H1 (cell line): ENCODE results near the gene NGFR. TPM values are rescaled to one million over a fixed set of nuclear protein-coding genes. Genes with fewer than 3 reads are reported as not detected.

ENCODE experiments used
- CTCF ChIA-PET: fragments of 300-600 bp; sonication (Branson Sonifier 250); formaldehyde crosslinking; loops from one replicate; lab custom pipeline; 2021; ENCODE audit not compliant: partially characterized antibody; lab: Charles Lee
- POLR2A ChIA-PET: fragments of 300-600 bp; sonication (Branson Sonifier 250); formaldehyde crosslinking; loops from one replicate; lab custom pipeline; 2021; ENCODE audit warnings: inconsistent platforms; ENCODE audit not compliant: partially characterized antibody; lab: Charles Lee
- DNase-seq, 2 experiments: peaks; one replicate each; pipeline versions ENCODE4 v3.0.0 to v3.0.0-alpha.2; 2010 to 2022; ENCODE audit warnings: low spot score in 2 of 2, low read depth in 1 of 2, mixed read lengths in 1 of 2
- FAIRE-seq: peaks from 2 replicates; lab custom pipeline; 2011; peaks lifted over from hg19 to GRCh38; lab: Jason Lieb, UNC
- H2AFZ ChIP-seq: 2 replicates; pipeline ENCODE4 v1.8.1; 2012; ENCODE audit warnings: low read length, inconsistent platforms
- H2AK5ac ChIP-seq: 2 replicates; pipeline ENCODE4 v1.6.1; 2013; ENCODE audit warnings: low read depth, low read length
- H2BK120ac ChIP-seq: replicated peaks from 2 replicates; pipeline ENCODE3; 2013; ENCODE audit warnings: low read depth, low read length, inconsistent platforms
- H2BK12ac ChIP-seq: 2 replicates; pipeline ENCODE4 v1.6.1; 2013; ENCODE audit warnings: low read depth, low read length
- H2BK15ac ChIP-seq: 2 replicates; pipeline ENCODE4 v1.6.1; 2013; ENCODE audit warnings: low read length
- H2BK20ac ChIP-seq: 2 replicates; pipeline ENCODE4 v1.6.1; 2013; ENCODE audit warnings: low read length
- H2BK5ac ChIP-seq: 2 replicates; pipeline ENCODE4 v1.6.1; 2013; ENCODE audit warnings: low read depth, low read length
- H3K14ac ChIP-seq: 2 replicates; pipeline ENCODE4 v1.6.1; 2013; ENCODE audit warnings: inconsistent platforms; ENCODE audit not compliant: insufficient read length
- H3K18ac ChIP-seq: 2 replicates; pipeline ENCODE4 v1.6.1; 2013; ENCODE audit warnings: low read length; ENCODE audit errors: extremely low read depth
- H3K23ac ChIP-seq: 2 replicates; pipeline ENCODE4 v1.6.1; 2013; ENCODE audit warnings: inconsistent platforms; ENCODE audit not compliant: insufficient read length
- H3K23me2 ChIP-seq: 2 replicates; pipeline ENCODE4 v1.6.1; 2013; ENCODE audit warnings: low read depth, low read length
- H3K27ac ChIP-seq: 2 replicates; pipeline ENCODE4 v1.6.1; 2011; ENCODE audit warnings: low read depth, low read length, inconsistent platforms
- H3K27me3 ChIP-seq, 4 experiments: replicated peaks in 1 of 4; 1 replicate in 1 of 4; 2 replicates in 3 of 4; pipeline versions ENCODE4 v1.6.1 to v1.8.1; 2011 to 2013; ENCODE audit warnings: low read length in 3 of 4, mild to moderate bottlenecking in 3 of 4, inconsistent platforms in 2 of 4, mixed read lengths in 2 of 4, moderate library complexity in 1 of 4; ENCODE audit not compliant: control insufficient read depth in 3 of 4, insufficient read depth in 3 of 4; ENCODE audit errors: extremely low read depth in 1 of 4
- H3K36me3 ChIP-seq, 4 experiments: 2 replicates each; pipeline versions ENCODE4 v1.6.1 to v1.8.1; 2011 to 2013; ENCODE audit warnings: mild to moderate bottlenecking in 4 of 4, low read length in 3 of 4, moderate library complexity in 2 of 4, control low read depth in 1 of 4, inconsistent platforms in 1 of 4; ENCODE audit not compliant: insufficient read depth in 4 of 4, control insufficient read depth in 2 of 4
- H3K4ac ChIP-seq: replicated peaks from 2 replicates; pipeline ENCODE3; 2013; ENCODE audit warnings: low read length, low read depth, mixed read lengths, inconsistent platforms; ENCODE audit not compliant: insufficient read length
- H3K4me1 ChIP-seq, 4 experiments: replicated peaks in 1 of 4; 1 replicate in 1 of 4; 2 replicates in 3 of 4; pipeline versions ENCODE4 v1.6.1 to v1.8.1; 2011 to 2013; ENCODE audit warnings: low read length in 3 of 4, inconsistent platforms in 2 of 4, mixed read lengths in 1 of 4; ENCODE audit not compliant: insufficient read depth in 4 of 4, control insufficient read depth in 3 of 4
- H3K4me2 ChIP-seq, 2 experiments: 2 replicates each; pipeline versions ENCODE4 v1.6.1 to v1.8.1; 2011 to 2013; ENCODE audit warnings: low read depth in 2 of 2, low read length in 2 of 2, control low read depth in 1 of 2, inconsistent platforms in 1 of 2, mild to moderate bottlenecking in 1 of 2; ENCODE audit not compliant: insufficient read depth in 1 of 2
- H3K4me3 ChIP-seq, 4 experiments: fragments of 200-600, 300-600 bp in 1 of 4; sonication (generic), shearing (Covaris generic), sonication (Bioruptor Twin) in 1 of 4; 2 replicates each; pipeline versions ENCODE4 v1.5.1 to v1.8.1; 2011 to 2016; ENCODE audit warnings: low read length in 4 of 4, low read depth in 3 of 4, control low read depth in 2 of 4, inconsistent platforms in 2 of 4, mild to moderate bottlenecking in 2 of 4, mixed read lengths in 1 of 4, moderate library complexity in 1 of 4; ENCODE audit not compliant: insufficient read depth in 2 of 4; ENCODE audit errors: extremely low read depth in 1 of 4
- H3K56ac ChIP-seq: replicated peaks from 2 replicates; pipeline ENCODE3; 2013; ENCODE audit warnings: low read depth, mild to moderate bottlenecking, mixed read lengths, low read length, inconsistent platforms; ENCODE audit not compliant: insufficient read length
- H3K79me1 ChIP-seq: 2 replicates; pipeline ENCODE4 v1.6.1; 2013; ENCODE audit warnings: low read depth, low read length, control low read depth
- H3K79me2 ChIP-seq, 2 experiments: 2 replicates each; pipeline versions ENCODE4 v1.6.1 to v1.8.1; 2012 to 2013; ENCODE audit warnings: low read length in 2 of 2, mild to moderate bottlenecking in 2 of 2, inconsistent platforms in 1 of 2; ENCODE audit not compliant: insufficient read depth in 2 of 2, control insufficient read depth in 1 of 2
- H3K9ac ChIP-seq, 4 experiments: replicated peaks in 1 of 4; 1 replicate in 1 of 4; 2 replicates in 3 of 4; pipeline versions ENCODE4 v1.6.1 to v1.8.1; 2011 to 2013; ENCODE audit warnings: low read depth in 3 of 4, low read length in 3 of 4, control low read depth in 2 of 4, mild to moderate bottlenecking in 2 of 4, moderate library complexity in 2 of 4, inconsistent platforms in 1 of 4; ENCODE audit errors: extremely low read depth in 1 of 4
- H3K9me3 ChIP-seq, 2 experiments: 2 replicates each; pipeline versions ENCODE4 v1.6.1 to v1.8.1; 2012 to 2013; ENCODE audit warnings: mild to moderate bottlenecking in 2 of 2, moderate library complexity in 2 of 2, control low read depth in 1 of 2, inconsistent platforms in 1 of 2, low read depth in 1 of 2, low read length in 1 of 2, mixed read lengths in 1 of 2; ENCODE audit not compliant: insufficient read depth in 2 of 2
- H4K20me1 ChIP-seq, 2 experiments: replicated peaks in 1 of 2; 2 replicates each; pipeline versions ENCODE3 to v1.8.1; 2011 to 2013; ENCODE audit warnings: inconsistent platforms in 2 of 2, low read length in 2 of 2, mild to moderate bottlenecking in 1 of 2; ENCODE audit not compliant: insufficient read depth in 2 of 2, control insufficient read depth in 1 of 2
- H4K5ac ChIP-seq: 2 replicates; pipeline ENCODE4 v1.6.1; 2013; ENCODE audit warnings: low read length, low read depth, mixed read lengths, inconsistent platforms; ENCODE audit not compliant: insufficient read length
- H4K8ac ChIP-seq: 2 replicates; pipeline ENCODE4 v1.8.0; 2013; ENCODE audit warnings: mild to moderate bottlenecking, moderate library complexity, low read length, inconsistent platforms; ENCODE audit not compliant: insufficient read depth; ENCODE audit errors: extremely low read depth
- H4K91ac ChIP-seq: replicated peaks from 2 replicates; pipeline ENCODE3; 2013; ENCODE audit warnings: low read length, mixed read lengths, inconsistent platforms; ENCODE audit not compliant: insufficient read length
- CBX8 ChIP-seq: fragments of 300-800, 300-1000 bp; sonication (generic); IDR thresholded peaks from 2 replicates; pipeline ENCODE4 v1.7.1; 2016; ENCODE audit warnings: low read depth, low read length, borderline replicate concordance
- CTBP2 ChIP-seq: IDR thresholded peaks from 2 replicates; pipeline ENCODE4 v1.7.0; 2011; ENCODE audit warnings: borderline replicate concordance, mild to moderate bottlenecking, moderate library complexity, mixed read lengths, low read length; ENCODE audit not compliant: insufficient read depth, insufficient read length
- KDM4A ChIP-seq: IDR thresholded peaks from one replicate; pipeline ENCODE4 v1.7.1; 2012; ENCODE audit warnings: low read depth, mild to moderate bottlenecking, moderate library complexity, low read length, inconsistent platforms; ENCODE audit not compliant: severe bottlenecking
- TBP ChIP-seq: IDR thresholded peaks from 2 replicates; pipeline ENCODE4 v1.6.1; 2011; ENCODE audit warnings: low read depth, low read length, improper control_type of control experiment
- WGBS, 2 experiments: shearing (Covaris generic) in 1 of 2; methylation state at CpG; one replicate each; pipeline versions ENCODE4 v1.1.6 to v1.1.7; 2013 to 2015; ENCODE audit warnings: low lambda C conversion rate in 2 of 2, mixed read lengths in 2 of 2, inconsistent platforms in 1 of 2, low coverage in 1 of 2, missing lambda C conversion rate in 1 of 2; ENCODE audit not compliant: insufficient replicate concordance in 2 of 2, insufficient coverage in 1 of 2, insufficient read length in 1 of 2; ENCODE audit errors: extremely low coverage in 1 of 2, missing lambda C conversion rate in 1 of 2; 5-methylcytosine and 5-hydroxymethylcytosine counted together
- polyA plus RNA-seq, 7 experiments: library from polyadenylated mRNA; depleted of rRNA in 3 of 7; stranded (reverse) in 5 of 7; unstranded in 2 of 7; fragments of >200 nt in 5 of 7; fragments of 200-250 nt in 2 of 7; gene quantifications; 1 replicate in 5 of 7; 2 replicates in 1 of 7; 4 replicates in 1 of 7; pipeline versions ENCODE4 v1.2.1 to v1.2.3, GENCODE V29; 2011 to 2013; ENCODE audit warnings: missing spikeins in 2 of 7, mixed read lengths in 2 of 7
- total RNA-seq: library from RNA; stranded (reverse); fragmentation: NEBNext Ultra II Directional; extraction: Animal tissue kit (Norgen Biotek cat#: 25700); gene quantifications from 2 replicates; pipeline ENCODE4 v1.2.1, GENCODE V29; 2021
- TF ChIP-seq, protein P1 (sequence below): IDR thresholded peaks from 2 replicates; pipeline ENCODE4 v1.6.1; 2012; ENCODE audit warnings: inconsistent platforms
- TF ChIP-seq, protein P2 (sequence below): IDR thresholded peaks from 2 replicates; pipeline ENCODE4 v1.6.1; 2012; ENCODE audit warnings: inconsistent platforms
- TF ChIP-seq, protein P3 (sequence below), 3 experiments: IDR thresholded peaks; 1 replicate in 2 of 3; 2 replicates in 1 of 3; pipeline versions ENCODE4 v1.5.1 to v1.6.1; 2011; ENCODE audit warnings: low read length in 3 of 3, mild to moderate bottlenecking in 3 of 3, inconsistent platforms in 2 of 3, low read depth in 1 of 3, moderate library complexity in 1 of 3; ENCODE audit not compliant: insufficient read depth in 1 of 3; ENCODE audit errors: control extremely low read depth in 1 of 3

Gene NGFR
- total and polyA plus RNA-seq, 2 of the 8 experiments (the other 6 are each of a cell fraction or from before 2014, with no cell fraction given), result 8.1 to 10.3 TPM

DNA sequence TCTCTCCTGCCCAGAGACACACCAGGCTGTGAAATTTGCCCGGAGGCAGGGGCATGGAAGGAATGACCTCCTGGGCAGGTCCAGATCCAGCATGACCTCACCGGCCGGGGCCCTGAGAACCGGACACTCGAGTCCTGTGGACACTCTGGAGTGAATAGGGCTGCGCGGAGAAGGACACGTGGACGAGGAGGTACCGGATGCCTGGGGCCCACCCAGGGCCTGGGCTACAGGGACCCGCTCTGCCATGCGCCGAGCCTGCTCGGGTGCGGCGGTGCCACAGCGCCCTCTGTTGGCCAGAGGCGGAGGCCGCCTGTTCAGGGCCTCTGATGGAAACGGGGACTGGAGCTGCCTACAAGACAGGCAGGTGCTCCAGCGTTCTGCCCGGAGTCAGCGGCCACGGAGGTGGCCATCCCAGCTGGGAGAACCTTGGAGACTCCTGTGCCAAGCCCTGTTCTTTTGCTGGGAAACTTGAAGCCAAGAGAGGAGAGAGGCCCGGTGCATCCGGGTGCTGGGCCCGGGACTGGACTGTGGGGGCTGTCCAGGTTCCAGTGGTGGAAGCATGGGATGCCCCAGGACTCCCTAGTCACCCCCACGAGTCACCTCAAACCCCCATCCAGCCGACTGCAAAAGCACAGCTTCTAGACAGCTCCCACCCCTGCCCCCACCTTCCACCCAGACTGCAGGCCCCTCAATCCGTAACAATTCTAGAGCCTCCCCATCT is 61.3 kb downstream of the NGFR start:
- H4K20me1 ChIP-seq, result no peaks in the 10 kb centered on the region
- H3K4me3 ChIP-seq, result peak overlapping the region in 1 of 4 experiments; percentile 15; a peak in 1 of 8 replicates
- FAIRE-seq, result no peak
- H3K14ac ChIP-seq, result no peak overlapping the region
- ChIA-PET CTCF (interaction anchor here (0.6 to 16.4 kb wide), 62 partner anchors 10 to 445 kb away, joined by 3 to 228 read pairs (median 6); partner anchors contain the start of genes NGFR, NXPH3, PHB1 and PHOSPHO1), POLR2A (interaction anchor here (0.6 to 1.4 kb wide), 4 partner anchors 10 to 148 kb away, joined by 3 to 5 read pairs (median 4); partner anchors contain the start of gene NGFR)
- H3K36me3 ChIP-seq, result no peaks in the 10 kb centered on the region
- no peak overlapping the region for H2BK5ac ChIP-seq
- H3K27ac ChIP-seq, result no peak overlapping the region
- H2AFZ ChIP-seq, result peak overlapping the region; percentile 98
- no peaks in the 10 kb centered on the region for H3K79me2 ChIP-seq
- H2BK12ac ChIP-seq, result peak overlapping the region; percentile 22; the same call in 1 of the 2 replicates
- no peak overlapping the region for H3K9ac ChIP-seq
- WGBS, 2 experiments, result 20% methylated on average over 27 of the region's 30 CpGs; no CpG with 5 or more reads in 1 of the 2 experiments
- no peak overlapping the region for H3K56ac ChIP-seq
- H4K5ac ChIP-seq, result peak overlapping the region; percentile 51
- H4K8ac ChIP-seq, result peak overlapping the region; percentile 69
- H2BK120ac ChIP-seq, result no peak overlapping the region
- no peak overlapping the region for H2AK5ac ChIP-seq
- H2BK15ac ChIP-seq, result no peak overlapping the region; the same call in 1 of the 2 replicates
- H3K9me3 ChIP-seq, result no peaks in the 10 kb centered on the region
- no peak overlapping the region for H3K23ac ChIP-seq
- peak overlapping the region; percentile 61 for H4K91ac ChIP-seq
- H3K27me3 ChIP-seq, result peaks cover 0 to 3% (median 1%) of the 10 kb centered on the region in 4 experiments; a peak in 2 of 7 replicates
- H3K4ac ChIP-seq, result peak overlapping the region; percentile 90
- H3K18ac ChIP-seq, result no peak overlapping the region
- H3K4me1 ChIP-seq, result no peaks in the 10 kb centered on the region
- H3K23me2 ChIP-seq, result no peaks in the 10 kb centered on the region
- peak overlapping the region in 1 of 2 experiments; percentile 30; a peak in 2 of 4 replicates for H3K4me2 ChIP-seq
- peak in 1 of 2 experiments; percentile 98 for DNase-seq
- no peaks in the 10 kb centered on the region for H3K79me1 ChIP-seq
- H2BK20ac ChIP-seq, result peak overlapping the region; percentile 4; the same call in 1 of the 2 replicates
- TF ChIP-seq CBX8, result no peak
- TF ChIP-seq, protein P1, sequence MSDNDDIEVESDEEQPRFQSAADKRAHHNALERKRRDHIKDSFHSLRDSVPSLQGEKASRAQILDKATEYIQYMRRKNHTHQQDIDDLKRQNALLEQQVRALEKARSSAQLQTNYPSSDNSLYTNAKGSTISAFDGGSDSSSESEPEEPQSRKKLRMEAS, result peak; percentile 94
- TF ChIP-seq, protein P2, sequence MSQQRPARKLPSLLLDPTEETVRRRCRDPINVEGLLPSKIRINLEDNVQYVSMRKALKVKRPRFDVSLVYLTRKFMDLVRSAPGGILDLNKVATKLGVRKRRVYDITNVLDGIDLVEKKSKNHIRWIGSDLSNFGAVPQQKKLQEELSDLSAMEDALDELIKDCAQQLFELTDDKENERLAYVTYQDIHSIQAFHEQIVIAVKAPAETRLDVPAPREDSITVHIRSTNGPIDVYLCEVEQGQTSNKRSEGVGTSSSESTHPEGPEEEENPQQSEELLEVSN, result peak; percentile 79; the same call in 1 of the 2 replicates
- 0 out of 2 replicates have a peak, but pooled peaks have one; percentile 37 for TF ChIP-seq TBP
- TF ChIP-seq, protein P3, sequence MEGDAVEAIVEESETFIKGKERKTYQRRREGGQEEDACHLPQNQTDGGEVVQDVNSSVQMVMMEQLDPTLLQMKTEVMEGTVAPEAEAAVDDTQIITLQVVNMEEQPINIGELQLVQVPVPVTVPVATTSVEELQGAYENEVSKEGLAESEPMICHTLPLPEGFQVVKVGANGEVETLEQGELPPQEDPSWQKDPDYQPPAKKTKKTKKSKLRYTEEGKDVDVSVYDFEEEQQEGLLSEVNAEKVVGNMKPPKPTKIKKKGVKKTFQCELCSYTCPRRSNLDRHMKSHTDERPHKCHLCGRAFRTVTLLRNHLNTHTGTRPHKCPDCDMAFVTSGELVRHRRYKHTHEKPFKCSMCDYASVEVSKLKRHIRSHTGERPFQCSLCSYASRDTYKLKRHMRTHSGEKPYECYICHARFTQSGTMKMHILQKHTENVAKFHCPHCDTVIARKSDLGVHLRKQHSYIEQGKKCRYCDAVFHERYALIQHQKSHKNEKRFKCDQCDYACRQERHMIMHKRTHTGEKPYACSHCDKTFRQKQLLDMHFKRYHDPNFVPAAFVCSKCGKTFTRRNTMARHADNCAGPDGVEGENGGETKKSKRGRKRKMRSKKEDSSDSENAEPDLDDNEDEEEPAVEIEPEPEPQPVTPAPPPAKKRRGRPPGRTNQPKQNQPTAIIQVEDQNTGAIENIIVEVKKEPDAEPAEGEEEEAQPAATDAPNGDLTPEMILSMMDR (IDR thresholded peaks at IDR 0.05; ENCODE audit: control extremely low read depth in 1 of 3, insufficient read depth in 1 of 3, low read depth in 1 of 3, low read length in 3 of 3), result peak; percentile 94 to 98 (median 98)
- no peak for TF ChIP-seq CTBP2
- TF ChIP-seq KDM4A, result no peak
